Activated T-cell treated with anti-CD3 and anti-CD28 coated beads for 48 hours (primary cell): ENCODE measurements around the gene GABRP.
"Not testable (repeated sequence)": the region's sequence is repeated elsewhere in the genome, so short reads cannot be mapped to it uniquely, and the experiment has no call there.

ENCODE experiments used
- DNase-seq: peaks from one replicate; pipeline ENCODE4 v3.0.0-alpha.2; 2020; ENCODE audit warnings: low read depth

GABRP gene

DNA sequence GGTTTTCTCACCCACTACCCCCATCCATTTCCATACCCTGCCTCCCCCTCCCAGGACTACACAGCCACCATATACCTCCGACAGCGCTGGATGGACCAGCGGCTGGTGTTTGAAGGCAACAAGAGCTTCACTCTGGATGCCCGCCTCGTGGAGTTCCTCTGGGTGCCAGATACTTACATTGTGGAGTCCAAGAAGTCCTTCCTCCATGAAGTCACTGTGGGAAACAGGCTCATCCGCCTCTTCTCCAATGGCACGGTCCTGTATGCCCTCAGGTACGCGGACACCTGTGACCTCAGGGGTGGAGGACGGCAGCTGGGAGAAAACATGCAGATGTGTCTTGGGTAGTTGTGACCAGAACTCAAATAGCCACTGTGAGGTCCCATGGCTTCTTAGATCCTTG, 11.6 kb downstream of the GABRP start:
- DNase-seq = no peak

DNA sequence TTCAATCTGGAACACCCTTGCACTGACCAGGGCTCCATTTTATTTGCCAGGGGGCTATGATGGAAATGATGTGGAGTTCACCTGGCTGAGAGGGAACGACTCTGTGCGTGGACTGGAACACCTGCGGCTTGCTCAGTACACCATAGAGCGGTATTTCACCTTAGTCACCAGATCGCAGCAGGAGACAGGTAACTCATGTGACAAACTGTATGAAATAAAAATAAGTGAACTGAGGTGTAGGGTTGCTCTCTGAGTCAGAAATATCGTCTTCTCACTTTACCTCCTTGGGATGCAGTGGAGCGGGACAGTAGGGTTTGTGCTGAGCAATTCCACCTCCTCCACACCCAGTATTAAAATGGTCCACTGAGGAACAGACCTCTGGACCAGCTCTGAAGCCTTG, 22.1 kb downstream of the GABRP start:
- no peak for DNase-seq

DNA sequence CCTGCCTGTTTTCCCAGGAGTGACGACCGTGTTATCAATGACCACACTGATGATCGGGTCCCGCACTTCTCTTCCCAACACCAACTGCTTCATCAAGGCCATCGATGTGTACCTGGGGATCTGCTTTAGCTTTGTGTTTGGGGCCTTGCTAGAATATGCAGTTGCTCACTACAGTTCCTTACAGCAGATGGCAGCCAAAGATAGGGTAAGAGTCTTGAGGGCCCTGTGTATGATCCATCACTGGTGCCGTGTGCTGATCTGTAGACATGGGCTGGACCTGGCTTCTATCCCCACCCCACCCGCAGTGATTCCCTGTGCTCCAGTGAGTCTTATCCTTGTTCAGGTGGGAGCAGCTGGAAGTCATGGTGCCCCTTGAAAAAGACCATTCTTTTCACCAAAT, 26.0 kb downstream of the GABRP start:
- no peak for DNase-seq

DNA sequence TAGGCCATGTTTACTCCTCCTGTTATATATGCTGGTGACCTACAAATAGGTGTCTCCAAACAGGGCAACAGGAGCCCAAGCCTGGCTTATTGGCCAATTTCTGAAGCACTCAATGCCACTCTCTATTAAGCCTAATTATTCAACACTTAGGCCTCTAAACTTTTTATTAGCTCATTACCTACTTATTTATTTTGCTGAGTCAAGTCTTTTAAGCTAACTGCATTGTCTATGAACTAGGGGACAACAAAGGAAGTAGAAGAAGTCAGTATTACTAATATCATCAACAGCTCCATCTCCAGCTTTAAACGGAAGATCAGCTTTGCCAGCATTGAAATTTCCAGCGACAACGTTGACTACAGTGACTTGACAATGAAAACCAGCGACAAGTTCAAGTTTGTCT, 28.2 kb downstream of the GABRP start:
- no peak for DNase-seq

DNA sequence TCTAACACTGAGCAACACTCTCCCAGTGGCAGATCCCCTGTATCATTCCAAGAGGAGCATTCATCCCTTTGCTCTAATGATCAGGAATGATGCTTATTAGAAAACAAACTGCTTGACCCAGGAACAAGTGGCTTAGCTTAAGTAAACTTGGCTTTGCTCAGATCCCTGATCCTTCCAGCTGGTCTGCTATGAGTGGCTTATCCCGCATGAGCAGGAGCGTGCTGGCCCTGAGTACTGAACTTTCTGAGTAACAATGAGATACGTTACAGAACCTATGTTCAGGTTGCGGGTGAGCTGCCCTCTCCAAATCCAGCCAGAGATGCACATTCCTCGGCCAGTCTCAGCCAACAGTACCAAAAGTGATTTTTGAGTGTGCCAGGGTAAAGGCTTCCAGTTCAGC, 29.7 kb downstream of the GABRP start:
- DNase-seq = no peak

DNA sequence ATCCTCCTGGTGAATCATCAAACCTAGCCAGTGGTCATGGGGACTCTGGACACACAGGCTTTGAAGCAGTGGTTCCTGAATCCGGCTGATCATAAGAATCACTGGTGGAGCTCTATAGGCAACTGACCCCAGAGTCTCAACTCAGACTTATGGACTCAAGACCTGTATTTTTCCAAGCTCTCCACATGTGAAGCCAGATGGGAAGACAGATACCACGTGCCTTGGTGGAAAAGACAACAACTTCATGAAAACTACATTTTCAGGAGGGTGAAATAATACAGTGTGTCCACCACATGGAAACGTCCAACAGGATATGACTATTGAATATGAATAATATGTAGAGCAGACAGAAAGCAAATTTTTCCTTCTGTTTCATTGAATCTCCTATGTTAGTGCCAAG, 33.7 kb downstream of the GABRP start:
- DNase-seq = no peak

DNA sequence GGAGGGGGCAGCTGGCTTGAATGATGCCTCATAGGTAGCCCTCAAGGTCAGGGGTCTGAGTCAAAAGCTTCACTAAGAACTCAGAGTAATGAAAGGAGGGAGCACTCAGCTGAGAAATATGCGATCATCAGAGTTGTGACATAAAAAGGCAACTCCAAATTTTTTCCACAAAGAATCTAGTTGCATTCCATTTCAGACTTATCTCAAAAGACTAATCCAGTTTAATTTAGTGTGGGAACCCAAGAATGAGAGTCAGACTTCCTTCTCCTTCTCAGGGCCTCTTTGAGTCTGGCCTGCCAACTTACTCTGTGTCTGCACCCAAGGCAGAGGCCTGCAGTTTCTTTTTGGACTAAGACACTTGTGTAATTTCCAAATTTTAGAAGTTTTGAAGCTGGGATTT, 34.7 kb downstream of the GABRP start:
- no peak for DNase-seq

DNA sequence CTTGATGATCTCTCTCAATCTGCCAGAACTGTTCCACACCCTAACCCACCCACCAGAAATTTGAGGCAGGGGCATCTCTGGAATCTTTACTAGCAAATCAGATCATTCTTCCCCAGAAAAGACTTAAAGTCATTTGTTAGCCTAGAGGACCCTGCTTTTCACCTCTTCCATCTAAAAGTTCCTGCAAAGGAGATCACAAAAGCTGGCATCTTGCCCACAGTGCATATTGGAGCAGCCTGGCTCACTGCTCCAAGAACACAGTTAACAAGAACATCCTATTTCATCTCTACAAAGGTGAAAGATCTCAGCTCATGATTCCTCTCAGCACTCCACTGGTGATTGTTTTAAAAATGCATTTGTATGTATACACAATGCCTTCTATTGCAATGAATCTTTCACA, 36.3 kb downstream of the GABRP start:
- no peak for DNase-seq

DNA sequence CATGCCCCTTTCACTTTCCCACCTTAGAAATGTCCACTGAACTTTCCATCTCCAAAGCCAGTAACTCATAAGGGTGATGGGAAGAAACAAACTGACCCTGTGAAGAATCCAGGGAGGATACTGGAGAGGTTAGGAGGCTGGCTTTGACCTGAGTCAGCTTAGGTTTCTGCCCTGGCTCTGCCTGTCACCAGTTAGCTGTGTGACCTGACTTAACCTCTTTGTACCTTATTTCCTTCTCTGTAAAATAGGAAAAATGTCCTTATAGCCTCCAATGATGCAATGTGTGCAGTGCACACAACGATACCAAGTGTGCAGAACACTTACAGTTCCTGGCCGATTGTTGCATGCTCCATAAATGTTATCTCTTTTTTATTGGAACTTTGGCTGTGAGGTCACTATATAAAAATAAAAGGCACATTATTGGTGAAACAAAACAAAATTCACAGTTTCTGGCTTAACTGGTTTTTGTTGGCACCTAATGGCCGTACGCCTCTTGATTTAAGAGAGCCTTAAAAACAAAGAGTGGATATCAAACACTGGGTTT, 37.8 kb downstream of the GABRP start:
- DNase-seq = no peak

DNA sequence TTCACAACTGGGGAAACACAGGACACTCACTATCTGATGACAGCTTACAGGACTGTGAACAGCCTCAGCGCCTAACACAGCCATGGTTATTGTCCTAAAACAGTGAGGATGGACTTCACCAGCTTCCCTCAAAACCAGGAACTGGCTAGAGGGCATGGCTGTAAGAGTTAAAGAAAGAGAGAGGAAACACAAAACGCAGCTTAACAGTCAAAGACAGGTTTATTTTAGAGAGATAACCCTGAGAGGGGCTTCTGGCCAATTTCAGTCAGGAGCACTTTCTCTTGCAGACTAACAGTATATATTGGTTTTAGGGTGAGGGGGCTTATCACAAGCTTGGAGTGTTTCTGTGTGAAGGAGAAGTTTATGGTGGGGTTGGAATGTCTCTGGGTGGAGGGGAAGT, 42.6 kb downstream of the GABRP start:
- DNase-seq = no peak

DNA sequence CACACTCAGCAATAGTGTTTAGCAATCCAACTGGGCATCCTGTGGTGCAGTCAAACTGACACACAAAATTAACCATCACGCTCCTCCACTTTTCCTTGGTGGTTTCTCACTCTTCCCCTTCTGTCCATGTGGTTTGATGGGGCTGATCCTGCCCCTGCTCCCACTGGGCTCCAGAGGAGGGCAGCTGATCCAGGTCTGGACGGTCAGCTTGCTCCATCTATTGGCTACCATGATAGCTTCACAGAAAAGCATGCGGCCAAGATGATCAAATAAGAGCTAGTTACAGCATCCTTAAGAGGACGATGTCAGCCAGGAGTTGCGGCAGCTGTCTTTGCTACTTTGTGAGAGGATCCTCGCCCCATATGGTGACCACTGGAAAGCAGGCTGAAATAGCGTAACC, 48.7 kb downstream of the GABRP start:
- no peak for DNase-seq

DNA sequence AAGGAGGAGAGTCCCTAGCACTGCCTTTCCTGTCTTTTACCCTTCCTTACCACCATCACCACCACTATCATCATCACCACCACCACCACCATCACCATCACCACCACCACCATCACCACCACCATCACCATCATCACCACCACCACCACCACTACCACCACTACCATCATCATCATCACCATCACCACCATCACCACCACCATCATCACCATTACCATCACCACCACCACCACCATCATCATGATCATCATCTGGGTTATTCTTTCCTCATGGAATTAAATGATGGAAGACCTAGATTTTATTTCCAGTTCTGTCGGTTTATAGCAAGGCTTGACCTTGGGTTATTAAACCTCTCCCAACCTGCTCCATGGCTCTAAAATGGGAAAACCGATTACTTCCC, 50.5 kb downstream of the GABRP start:
- not testable (repeated sequence) for DNase-seq

DNA sequence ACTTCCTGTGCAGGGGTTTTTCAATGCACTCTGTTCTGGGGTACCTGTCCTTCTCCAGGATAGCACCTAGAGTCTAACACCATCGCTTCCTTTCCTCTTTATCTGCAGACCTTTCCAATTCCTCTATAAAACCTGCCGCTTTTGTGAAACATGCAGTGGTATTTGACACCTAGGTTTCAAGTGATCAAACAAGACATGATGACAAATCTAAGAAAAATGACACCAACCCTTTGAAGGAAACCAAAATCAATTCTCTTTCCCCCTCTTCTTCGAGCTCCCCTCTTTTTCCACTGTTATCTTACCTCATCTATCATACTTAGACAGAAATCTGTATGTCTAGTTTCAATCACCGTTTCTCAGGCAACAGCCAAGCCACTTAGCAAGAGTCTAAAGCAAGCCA, 52.7 kb downstream of the GABRP start:
- no peak for DNase-seq

DNA sequence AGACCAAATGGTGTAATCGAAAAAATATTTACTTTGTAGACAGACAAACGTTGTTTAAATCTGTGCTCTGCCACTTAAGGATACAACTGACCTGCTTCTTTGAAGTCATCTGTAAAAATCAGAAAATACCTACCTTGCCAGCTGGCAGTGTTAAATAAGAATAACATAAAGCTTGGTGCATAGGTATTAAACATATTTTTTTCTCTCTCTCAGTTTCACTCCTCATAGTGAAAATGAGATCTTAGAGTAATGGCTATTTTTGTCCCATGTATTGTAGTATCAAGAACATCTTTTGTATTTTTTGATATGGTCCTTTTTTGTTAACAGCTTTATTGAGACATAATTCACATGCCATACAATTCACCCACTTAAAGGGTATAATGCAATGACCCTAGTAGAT, 60.3 kb downstream of the GABRP start:
- DNase-seq = no peak

DNA sequence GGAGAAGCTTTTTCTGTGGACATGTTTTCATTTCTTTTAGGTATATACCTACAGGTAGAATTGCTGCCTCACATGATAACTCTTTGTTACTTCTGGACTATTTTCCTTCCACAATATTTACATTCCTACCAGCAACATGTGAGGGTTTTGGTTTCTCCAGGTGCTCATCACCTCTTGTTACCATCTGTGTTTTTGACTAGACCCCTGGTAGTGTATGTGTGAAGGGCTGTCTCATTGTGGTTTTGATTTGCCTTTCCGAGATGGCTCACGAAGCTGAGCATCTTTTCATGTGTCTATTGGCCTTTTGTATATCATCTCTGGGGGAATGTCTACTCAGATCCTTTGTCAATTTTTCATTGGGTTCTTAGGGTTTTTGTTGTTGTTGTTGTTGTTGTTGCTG, 61.1 kb downstream of the GABRP start:
- no peak for DNase-seq

DNA sequence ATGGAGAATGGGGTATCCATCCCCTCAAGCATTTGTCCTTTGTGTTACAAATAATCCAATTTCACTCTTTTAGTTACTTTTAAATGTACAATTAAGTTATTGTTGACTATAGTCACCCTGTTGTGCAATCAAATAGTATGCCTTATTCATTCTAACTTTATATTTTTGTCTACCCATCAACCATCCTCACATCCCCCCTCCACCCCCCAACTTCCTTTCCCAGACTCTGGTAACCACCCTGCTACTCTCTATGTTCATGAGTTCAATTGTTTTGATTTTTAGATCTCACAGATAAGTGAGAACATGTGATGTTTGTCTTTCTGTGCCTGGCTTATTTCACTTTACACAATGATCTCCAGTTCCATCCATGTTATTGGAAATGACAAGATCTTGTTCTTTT, 62.9 kb downstream of the GABRP start:
- DNase-seq = no peak

DNA sequence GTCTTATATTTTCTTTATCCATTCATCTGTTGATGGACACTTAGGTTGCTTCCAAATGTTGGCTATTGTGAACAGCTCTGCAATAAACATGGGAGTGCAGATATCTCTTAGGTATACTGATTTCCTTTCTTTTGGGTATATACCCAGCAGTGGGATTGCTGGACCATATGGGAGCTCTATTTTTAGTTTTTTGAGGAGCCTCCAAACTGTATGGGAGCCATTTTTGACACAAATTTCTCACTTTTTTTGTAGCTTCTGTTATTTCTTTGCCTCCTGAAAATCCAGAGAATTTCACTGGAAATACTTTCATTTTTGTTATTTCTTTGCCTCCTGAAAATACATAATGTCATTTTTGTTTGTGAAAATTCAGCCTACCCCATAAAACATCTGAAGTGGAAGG, 63.3 kb downstream of the GABRP start:
- no peak for DNase-seq

DNA sequence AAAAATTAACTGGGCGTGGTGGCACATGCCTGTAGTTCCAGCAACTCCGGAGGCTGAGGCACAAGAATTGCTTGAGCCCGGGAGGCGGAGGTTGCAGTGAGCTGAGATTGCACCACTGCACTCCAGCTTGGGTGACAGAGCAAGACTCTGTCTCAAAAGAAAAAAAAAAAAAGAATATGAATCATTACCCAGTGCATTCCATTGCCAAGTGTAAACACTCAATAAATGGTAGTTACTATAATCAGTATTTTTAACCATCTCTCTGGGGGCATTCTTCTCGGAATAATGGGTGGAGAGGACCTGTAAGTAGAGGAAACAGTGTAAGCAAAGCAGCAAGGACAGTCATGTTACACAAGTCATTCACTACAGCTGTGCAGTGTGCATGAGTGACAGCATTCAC, 64.5 kb downstream of the GABRP start:
- no peak for DNase-seq

DNA sequence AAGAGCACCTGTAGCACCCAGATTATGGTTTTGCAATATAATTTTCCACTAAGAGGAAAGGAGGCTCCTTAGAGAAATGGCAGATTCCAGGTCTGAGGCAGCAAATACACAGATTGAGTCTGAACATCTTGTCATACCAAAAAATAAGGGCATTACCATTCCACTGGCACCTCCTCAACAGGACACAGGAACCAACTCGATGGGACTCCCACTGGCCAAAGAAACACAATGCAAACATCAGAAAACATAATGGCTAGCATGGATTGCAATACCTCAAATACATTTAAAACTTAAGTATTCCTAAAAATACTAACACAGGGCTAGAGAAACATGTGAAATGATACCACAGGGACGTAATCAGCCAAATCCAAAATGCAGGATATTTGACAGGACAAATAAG, 65.8 kb downstream of the GABRP start:
- no peak for DNase-seq

DNA sequence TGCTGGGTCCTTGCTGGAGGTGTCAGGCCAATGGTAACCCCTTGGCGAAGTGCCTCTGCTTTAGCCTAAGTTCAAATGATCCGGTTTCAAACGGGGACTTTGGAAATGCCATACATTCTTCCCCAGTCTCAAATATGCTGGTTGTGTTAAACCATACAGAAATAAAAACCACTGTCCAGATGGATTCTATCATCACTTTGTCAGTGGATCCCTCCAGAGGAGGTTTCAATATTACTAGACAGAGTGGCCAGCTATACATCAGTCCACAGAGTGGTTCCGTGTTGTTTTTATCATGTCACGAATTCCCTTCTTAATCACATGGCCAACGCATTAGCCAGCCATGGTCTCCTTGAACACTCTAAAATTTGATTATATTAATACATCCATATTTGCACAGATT, 71.0 kb downstream of the GABRP start:
- no peak for DNase-seq

DNA sequence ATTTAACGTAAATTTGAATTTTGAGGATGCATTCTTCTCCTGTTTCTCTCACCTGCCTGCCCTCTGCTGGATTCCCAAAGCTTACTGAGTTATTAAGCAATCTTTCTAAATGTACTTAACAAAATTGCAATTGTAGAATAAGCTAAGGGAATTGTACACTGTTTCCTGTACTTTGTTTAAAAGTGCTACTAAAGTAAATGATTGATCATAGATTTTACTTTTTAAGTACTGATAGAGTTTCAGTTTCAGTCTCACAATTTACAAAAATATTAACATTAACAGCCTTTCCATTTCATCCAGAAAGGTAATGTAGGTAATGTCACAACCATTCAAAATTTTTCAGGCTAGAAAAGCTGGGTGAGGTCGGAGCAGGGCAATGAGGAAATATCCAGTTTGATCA, 73.5 kb downstream of the GABRP start:
- DNase-seq = no peak

DNA sequence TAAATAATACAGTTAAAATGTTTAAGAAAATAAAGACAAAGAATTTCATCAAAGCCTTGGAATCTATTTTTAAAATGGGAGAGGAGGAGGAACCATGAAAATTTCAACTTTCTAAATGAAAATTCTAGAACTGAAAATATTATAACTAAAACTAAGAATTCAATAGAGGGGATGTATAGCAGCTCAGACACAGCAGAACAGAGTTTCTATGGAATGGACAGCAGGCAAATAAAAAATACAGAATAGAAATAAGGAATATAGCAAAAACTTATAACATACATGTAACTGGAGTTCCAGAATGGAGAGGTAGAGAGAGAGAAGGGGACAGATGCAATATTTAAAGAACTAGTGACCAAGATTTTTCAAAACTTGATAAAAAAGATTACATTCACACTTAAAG, 76.9 kb downstream of the GABRP start:
- no peak for DNase-seq

DNA sequence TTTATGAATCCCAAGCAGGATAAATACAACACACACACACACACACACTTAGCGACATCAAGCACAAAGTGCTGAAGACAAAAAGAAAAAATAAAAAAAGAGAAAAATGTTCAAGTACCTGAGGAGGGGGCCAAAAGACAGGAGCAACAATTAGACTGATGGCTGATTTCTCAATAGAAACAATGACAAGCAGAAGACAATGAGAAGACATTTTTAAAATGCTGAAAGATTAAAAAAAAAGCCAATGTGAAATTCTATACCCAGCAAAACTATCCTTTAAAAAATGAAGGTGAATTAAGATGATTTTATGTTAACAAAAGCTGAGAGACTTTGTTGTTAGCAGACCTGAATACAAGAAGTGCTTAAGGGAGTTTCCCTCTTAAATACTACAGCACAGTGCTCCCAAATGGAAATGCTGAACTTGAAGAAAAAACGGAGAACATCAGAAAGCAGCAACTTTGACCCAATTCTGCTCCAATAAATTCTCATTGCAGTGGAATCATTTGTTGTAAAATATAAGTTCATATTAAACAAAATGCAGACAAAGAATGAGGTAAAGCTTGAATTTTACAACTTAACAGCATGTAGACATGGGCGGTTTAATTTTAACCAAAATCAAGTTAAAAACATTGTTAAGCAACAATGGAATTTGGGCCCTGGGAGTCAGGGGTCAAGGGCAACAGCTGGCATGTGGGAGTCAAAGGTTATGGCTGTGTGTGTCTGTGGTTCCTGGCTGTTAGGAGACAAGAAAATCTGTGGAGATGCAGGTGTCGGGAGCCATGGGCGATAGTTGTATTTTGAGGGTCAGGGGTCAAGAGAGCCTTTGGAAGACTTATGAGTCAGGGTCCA, 77.5 kb downstream of the GABRP start:
- no peak for DNase-seq

DNA sequence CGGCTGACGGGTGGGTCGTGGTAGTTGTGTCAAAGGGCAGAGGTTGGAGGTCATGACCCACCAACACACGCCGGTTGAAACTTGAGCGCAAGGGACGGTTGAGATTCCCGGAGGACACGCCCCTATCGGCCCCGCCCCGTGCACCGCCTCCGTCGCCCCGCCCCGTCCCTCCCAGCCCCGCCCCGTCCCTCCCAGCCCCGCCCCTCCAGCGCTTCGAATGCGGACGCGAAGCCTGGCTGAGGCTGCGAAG, 78.1 kb downstream of the GABRP start:
- DNase-seq = no peak
